PC-3 (cell line): Measurements from ENCODE around the gene CFAP221. TPM values are rescaled to one million over a fixed set of nuclear protein-coding genes. Genes with fewer than 3 reads are reported as not detected.

Experiments used
- ATAC-seq: fragments of 200-7000 bp; cut with Tn5 transposase; 2 replicates; pipeline ENCODE4 v1.9.1; 2020; ENCODE audit warnings: mild to moderate bottlenecking, moderate library complexity
- BruUV-seq: library from RNA; stranded (reverse); fragments of 400-500 nt; replicated peaks from 2 replicates; lab custom pipeline; 2021; lab: Mats Ljungman, UMichigan
- CTCF ChIA-PET: fragments of 300-600 bp; sonication (Branson Sonifier 250); formaldehyde crosslinking; loops from one replicate; lab custom pipeline; 2022; ENCODE audit warnings: antibody characterized with exemption; lab: Charles Lee
- POLR2A ChIA-PET: fragments of 300-600 bp; sonication (Branson Sonifier 250); formaldehyde crosslinking; loops from one replicate; lab custom pipeline; 2022; ENCODE audit warnings: antibody characterized with exemption; ENCODE audit not compliant: unreplicated experiment; lab: Charles Lee
- DNase-seq: peaks from one replicate; pipeline ENCODE4 v3.0.0-alpha.2; 2015
- H2AFZ ChIP-seq: fragments of 300-600 bp; sonication (generic); 2 replicates; pipeline ENCODE4 v1.6.0; 2016; ENCODE audit warnings: antibody characterized with exemption, low read length
- H3F3A ChIP-seq: fragments of 300-600 bp; sonication (generic); one replicate; pipeline ENCODE4 v1.6.0; 2017; ENCODE audit warnings: antibody characterized with exemption, low read length, control low read depth, mild to moderate bottlenecking; ENCODE audit not compliant: unreplicated experiment
- H3K27ac ChIP-seq: fragments of 300-600 bp; sonication (generic); 2 replicates; pipeline ENCODE4 v1.5.1; 2016; ENCODE audit warnings: mild to moderate bottlenecking, low read length
- H3K27me3 ChIP-seq: fragments of 300-600 bp; sonication (generic); 2 replicates; pipeline ENCODE4 v1.6.1; 2016; ENCODE audit warnings: low read length, mixed read lengths
- H3K36me3 ChIP-seq: fragments of 300-600 bp; sonication (generic); 2 replicates; pipeline ENCODE4 v1.6.1; 2016; ENCODE audit warnings: low read depth, mixed run types, low read length, mixed read lengths
- H3K4me1 ChIP-seq: fragments of 300-600 bp; sonication (generic); 2 replicates; pipeline ENCODE4 v1.5.1; 2016; ENCODE audit warnings: low read length; ENCODE audit not compliant: insufficient read depth
- H3K4me2 ChIP-seq: fragments of 300-600 bp; sonication (generic); 2 replicates; pipeline ENCODE4 v1.6.0; 2016; ENCODE audit warnings: low read length
- H3K4me3 ChIP-seq: fragments of 300-600 bp; sonication (generic); 2 replicates; pipeline ENCODE4 v1.5.1; 2016; ENCODE audit warnings: mild to moderate bottlenecking, low read length, mixed read lengths
- H3K79me2 ChIP-seq: fragments of 300-600 bp; sonication (generic); 2 replicates; pipeline ENCODE4 v1.6.1; 2017; ENCODE audit warnings: low read length, mixed read lengths
- H3K9ac ChIP-seq: fragments of 300-600 bp; sonication (generic); 2 replicates; pipeline ENCODE4 v1.6.0; 2016; ENCODE audit warnings: mild to moderate bottlenecking, low read length
- H3K9me2 ChIP-seq: fragments of 300-600 bp; sonication (generic); replicated peaks from 2 replicates; pipeline ENCODE4 v1.6.1; 2016; ENCODE audit warnings: mixed run types, low read length, mixed read lengths
- H3K9me3 ChIP-seq: fragments of 300-600 bp; sonication (generic); 2 replicates; pipeline ENCODE4 v1.6.1; 2016; ENCODE audit warnings: low read length, mixed read lengths
- H4K20me1 ChIP-seq: fragments of 300-600 bp; sonication (generic); 2 replicates; pipeline ENCODE4 v1.6.1; 2016; ENCODE audit warnings: low read length, mixed read lengths
- EZH2 ChIP-seq: fragments of 300-600 bp; sonication (generic); IDR thresholded peaks from one replicate; pipeline ENCODE4 v1.6.1; 2017; ENCODE audit warnings: antibody characterized with exemption, mild to moderate bottlenecking, low read length; ENCODE audit not compliant: unreplicated experiment
- EZH2phosphoT487 ChIP-seq: fragments of 300-600 bp; sonication (generic); IDR thresholded peaks from 2 replicates; pipeline ENCODE4 v1.6.1; 2018; ENCODE audit warnings: mild to moderate bottlenecking, antibody characterized with exemption, low read length, borderline replicate concordance
- intact Hi-C: fragments of 100-400 bp; cut with micrococcal nuclease; formaldehyde crosslinking; loops from 2 replicates; pipeline ENCODE4 v1.9.0; 2023
- total RNA-seq: library from RNA; depleted of rRNA; stranded (reverse); fragments of >200 nt; gene quantifications from 2 replicates; pipeline ENCODE4 v1.2.3, GENCODE V29; 2014
- TF ChIP-seq, protein P1 (sequence below): fragments of 300-600 bp; sonication (generic); conservative IDR thresholded peaks from 2 replicates; pipeline ENCODE4 v1.5.1; 2017; ENCODE audit warnings: antibody characterized with exemption, low read depth, mild to moderate bottlenecking, low read length

The CFAP221 gene
- total RNA-seq, 1 experiment from 2014 or later = not detected

GRCh38 chr2:119598596-119599263 is 54.5 kb downstream of the CFAP221 start:
- Histone ChIP-seq H3K9me3 (no peaks in the 10 kb centered on the region), H3K9me2 (no peaks in the 10 kb centered on the region), H3K36me3 (no peaks in the 10 kb centered on the region), H3K4me3 (no peak overlapping the region), H2AFZ (no peak overlapping the region), H3K9ac (no peak overlapping the region), H4K20me1 (no peaks in the 10 kb centered on the region), H3K4me2 (no peak overlapping the region), H3F3A (no peaks in the 10 kb centered on the region), H3K27ac (no peak overlapping the region), H3K4me1 (no peaks in the 10 kb centered on the region), H3K79me2 (no peaks in the 10 kb centered on the region), H3K27me3 (peaks cover 66% of the 10 kb centered on the region)
- CTCF ChIA-PET = no interaction called here
- intact Hi-C loops = no loop called here
- POLR2A ChIA-PET = no interaction called here
- ATAC-seq (no peak), DNase-seq (no peak)
- BruUV-seq = no TSS peak
- TF ChIP-seq, protein P1, sequence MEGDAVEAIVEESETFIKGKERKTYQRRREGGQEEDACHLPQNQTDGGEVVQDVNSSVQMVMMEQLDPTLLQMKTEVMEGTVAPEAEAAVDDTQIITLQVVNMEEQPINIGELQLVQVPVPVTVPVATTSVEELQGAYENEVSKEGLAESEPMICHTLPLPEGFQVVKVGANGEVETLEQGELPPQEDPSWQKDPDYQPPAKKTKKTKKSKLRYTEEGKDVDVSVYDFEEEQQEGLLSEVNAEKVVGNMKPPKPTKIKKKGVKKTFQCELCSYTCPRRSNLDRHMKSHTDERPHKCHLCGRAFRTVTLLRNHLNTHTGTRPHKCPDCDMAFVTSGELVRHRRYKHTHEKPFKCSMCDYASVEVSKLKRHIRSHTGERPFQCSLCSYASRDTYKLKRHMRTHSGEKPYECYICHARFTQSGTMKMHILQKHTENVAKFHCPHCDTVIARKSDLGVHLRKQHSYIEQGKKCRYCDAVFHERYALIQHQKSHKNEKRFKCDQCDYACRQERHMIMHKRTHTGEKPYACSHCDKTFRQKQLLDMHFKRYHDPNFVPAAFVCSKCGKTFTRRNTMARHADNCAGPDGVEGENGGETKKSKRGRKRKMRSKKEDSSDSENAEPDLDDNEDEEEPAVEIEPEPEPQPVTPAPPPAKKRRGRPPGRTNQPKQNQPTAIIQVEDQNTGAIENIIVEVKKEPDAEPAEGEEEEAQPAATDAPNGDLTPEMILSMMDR = no peak
- no peak for TF ChIP-seq EZH2phosphoT487
- TF ChIP-seq EZH2 = no peak

GRCh38 chr2:119599384-119599783 is 55.1 kb downstream of the CFAP221 start:
- Histone ChIP-seq H3K4me1 (no peaks in the 10 kb centered on the region), H2AFZ (no peak overlapping the region), H3K36me3 (no peaks in the 10 kb centered on the region), H3K4me3 (no peak overlapping the region), H3K4me2 (no peak overlapping the region), H4K20me1 (no peaks in the 10 kb centered on the region), H3K9ac (no peak overlapping the region), H3K27me3 (peaks cover 65% of the 10 kb centered on the region), H3K27ac (no peak overlapping the region), H3K9me2 (no peaks in the 10 kb centered on the region), H3F3A (no peaks in the 10 kb centered on the region), H3K79me2 (no peaks in the 10 kb centered on the region), H3K9me3 (no peaks in the 10 kb centered on the region)
- no peak for TF ChIP-seq EZH2
- BruUV-seq = no TSS peak
- DNase-seq (no peak), ATAC-seq (no peak)
- POLR2A ChIA-PET = no interaction called here
- intact Hi-C loops = no loop called here
- CTCF ChIA-PET = no interaction called here

DNA sequence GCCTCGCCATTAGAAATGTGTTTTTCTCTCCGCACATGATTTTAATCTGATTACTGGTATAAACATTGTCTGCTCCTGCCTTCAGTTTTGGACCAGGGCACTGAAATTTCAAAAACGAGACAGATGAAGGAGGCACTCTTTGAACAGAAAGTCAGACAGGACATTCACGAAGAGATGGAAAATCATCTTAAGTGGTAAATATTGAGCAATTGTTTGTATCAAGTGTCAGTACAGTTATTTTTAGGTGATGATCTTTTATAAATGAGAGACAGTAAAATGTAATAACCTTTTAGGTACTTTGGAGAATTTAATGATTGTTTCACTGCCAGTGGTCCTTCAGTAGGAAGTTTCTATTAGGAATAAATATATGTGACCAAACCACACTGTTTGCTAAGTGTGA is 60.8 kb downstream of the CFAP221 start:
- H3K9ac ChIP-seq = no peak overlapping the region
- H3K9me3 ChIP-seq = no peaks in the 10 kb centered on the region
- H3K79me2 ChIP-seq = no peaks in the 10 kb centered on the region
- peaks cover 7% of the 10 kb centered on the region for H3K4me1 ChIP-seq
- no peaks in the 10 kb centered on the region for H3K36me3 ChIP-seq
- H2AFZ ChIP-seq = no peak overlapping the region
- H3K4me3 ChIP-seq = no peak overlapping the region
- ChIA-PET CTCF (no interaction called here), POLR2A (no interaction called here)
- H3K27me3 ChIP-seq = peaks cover 20% of the 10 kb centered on the region
- H4K20me1 ChIP-seq = no peaks in the 10 kb centered on the region
- no peak overlapping the region for H3K4me2 ChIP-seq
- no peaks in the 10 kb centered on the region for H3K9me2 ChIP-seq
- no peak for TF ChIP-seq EZH2phosphoT487
- TF ChIP-seq EZH2 = no peak
- TF ChIP-seq, protein P1 = no peak
- no peaks in the 10 kb centered on the region for H3F3A ChIP-seq
- intact Hi-C loops = no loop called here
- no peak for ATAC-seq
- BruUV-seq = no TSS peak
- H3K27ac ChIP-seq = no peak overlapping the region
- no peak for DNase-seq
